NCI-H524 (cell line): Measurements from ENCODE around the gene DUSP14.

Experiments used
- DNase-seq, 2 experiments: peaks; one replicate each; lab custom pipeline; 2025; lab: John Stamatoyannopoulos, UW

Gene DUSP14

DNA sequence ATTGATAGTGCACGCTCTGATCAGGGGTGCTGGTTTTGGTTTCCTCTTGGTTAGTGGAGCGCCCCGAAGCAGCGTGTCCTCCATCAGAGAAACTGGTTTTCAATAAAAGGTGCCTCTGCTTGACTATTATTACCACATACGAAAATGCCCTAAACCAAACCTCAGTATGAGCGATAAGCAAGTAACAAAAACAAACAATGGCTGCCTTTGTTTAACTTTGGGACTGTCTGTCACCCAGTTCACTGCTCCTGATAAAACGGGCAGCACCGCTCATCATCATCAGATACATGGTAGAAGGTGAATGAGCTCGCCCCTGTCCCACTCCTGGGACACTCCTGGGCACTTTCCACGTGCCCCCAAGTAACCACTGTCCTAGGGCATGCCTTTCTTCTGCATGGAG lies 24.0 kb downstream of the DUSP14 start:
- DNase-seq = no peak

DNA sequence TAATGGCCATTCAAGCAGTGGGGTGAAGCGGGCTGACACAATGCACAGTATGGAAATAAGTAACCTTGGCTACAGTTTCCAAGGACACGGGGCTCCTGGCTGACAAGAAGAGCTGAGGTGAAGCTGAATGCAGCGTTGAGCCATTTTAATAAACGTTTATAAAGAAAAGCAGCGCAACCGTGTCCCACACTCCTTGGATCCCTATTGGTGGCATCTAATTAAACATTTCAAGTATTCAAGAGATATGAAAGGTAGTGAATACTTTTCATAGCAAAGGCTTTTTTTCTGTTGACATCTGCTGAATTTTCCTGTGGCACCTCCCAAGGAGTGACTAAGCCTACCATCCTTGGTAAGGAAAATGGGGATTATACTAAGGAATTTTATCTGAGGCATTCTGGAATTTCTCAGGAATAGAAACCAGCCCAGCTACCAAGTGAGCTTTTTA lies 26.5 kb downstream of the DUSP14 start:
- DNase-seq = no peak

DNA sequence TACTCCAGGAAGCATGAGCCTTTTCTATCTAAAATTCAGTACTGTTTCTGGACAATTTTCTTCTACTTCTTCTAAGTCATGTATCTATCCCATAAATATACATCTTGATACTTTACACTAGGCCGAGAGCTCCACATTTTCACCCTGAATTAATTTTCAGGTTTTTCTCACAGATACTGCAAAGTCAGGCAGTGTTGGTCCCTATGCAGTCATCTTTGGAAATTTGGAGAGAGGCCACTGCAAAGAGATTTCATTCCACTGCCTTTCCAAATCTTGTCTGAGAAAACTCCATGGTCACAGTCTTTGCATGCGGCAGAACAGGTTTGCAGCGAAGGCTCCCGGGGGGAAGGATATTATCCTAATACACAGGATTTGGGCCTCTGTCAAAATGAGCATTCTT lies 28.2 kb downstream of the DUSP14 start:
- no peak for DNase-seq

DNA sequence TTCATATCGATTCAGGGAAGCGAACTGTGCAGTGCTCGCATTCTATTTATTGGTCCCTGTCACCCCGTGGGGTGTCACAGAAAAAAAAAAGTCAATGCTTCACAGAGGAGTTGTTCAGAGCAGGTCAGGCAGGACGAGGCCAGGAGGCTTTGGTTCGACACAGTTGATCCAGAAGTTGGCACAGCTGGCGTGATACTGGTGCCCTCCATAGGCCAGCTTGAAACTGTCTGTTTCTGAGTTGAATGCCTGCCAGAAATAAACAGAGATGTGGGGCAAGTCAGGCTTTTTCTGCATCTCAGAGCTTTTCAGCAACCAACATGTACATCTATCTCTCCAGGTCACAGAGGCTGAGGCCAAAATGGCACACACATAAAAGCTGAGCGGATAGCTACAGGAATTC lies 29.1 kb downstream of the DUSP14 start:
- peak in 1 of 2 experiments; percentile 36 for DNase-seq

DNA sequence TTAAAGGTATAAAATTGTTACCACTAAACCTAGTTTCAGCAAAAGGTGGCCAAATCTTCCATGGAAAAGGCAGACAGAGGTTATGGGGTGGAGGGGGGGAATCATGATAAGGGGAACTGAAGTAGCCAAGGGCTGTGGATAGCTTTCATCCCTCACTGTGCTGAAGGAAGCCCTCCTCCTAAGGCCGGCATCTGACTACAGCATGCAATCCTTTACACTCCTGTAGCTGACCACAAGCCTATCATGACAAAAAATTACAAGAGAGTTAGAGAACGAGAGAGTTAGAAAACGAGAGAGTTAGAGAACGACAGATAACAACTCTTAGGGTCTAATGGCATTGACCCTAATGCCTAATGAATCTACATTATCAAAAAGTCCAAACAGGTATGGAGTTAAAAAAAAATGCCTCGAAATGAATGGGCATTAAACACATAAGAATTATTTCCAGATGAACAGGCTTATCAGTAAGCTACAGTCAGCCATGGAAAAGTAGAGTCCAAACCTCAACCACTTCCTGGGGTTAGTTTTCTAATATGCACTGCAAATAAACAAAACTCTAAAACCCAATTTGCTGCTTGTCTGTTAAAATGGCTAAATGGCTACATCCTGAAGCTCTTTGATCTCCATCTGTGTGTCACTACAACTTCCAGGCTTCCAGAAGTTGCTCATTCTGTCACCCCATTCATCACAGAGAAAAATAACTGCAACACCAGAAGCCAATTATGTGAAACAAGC lies 29.7 kb downstream of the DUSP14 start:
- DNase-seq = no peak

DNA sequence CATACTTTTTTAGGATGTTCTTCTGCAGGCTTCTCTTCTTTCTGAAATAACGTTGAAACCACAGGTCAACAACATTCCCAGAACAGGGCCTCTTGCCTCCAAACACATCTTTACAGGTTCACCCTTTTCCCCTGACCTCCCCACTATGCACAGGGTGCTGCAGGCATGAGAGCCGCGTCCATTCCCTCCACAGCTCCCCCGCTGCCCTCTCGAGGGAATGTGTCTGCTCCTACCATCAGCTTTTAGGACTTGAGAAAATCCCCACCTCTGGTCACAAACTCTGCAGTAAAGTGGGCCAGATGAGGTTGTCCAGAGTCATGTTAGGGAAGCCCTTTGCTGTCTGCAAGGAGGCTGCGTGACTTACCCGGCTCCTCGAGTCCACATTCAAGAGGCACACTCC lies 30.5 kb downstream of the DUSP14 start:
- no peak for DNase-seq

DNA sequence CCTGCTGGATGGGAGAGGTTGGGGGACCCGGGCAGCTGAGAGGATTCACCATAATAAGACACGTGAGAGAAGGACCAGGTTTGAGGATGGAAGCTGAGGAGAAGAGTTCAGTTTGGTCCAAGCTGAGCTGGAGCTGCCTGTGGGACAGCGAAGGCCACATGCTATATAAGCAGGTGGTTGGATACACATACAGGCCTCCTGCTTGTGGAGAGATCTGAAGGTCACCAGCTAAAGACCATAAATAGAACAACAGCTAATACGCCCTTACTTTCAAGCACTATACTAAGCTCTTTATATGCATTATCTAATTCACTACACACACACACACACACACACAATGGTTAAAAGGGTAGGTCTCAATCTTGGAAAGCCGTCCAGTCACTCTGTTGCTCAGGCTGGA lies 32.1 kb downstream of the DUSP14 start:
- no peak for DNase-seq

DNA sequence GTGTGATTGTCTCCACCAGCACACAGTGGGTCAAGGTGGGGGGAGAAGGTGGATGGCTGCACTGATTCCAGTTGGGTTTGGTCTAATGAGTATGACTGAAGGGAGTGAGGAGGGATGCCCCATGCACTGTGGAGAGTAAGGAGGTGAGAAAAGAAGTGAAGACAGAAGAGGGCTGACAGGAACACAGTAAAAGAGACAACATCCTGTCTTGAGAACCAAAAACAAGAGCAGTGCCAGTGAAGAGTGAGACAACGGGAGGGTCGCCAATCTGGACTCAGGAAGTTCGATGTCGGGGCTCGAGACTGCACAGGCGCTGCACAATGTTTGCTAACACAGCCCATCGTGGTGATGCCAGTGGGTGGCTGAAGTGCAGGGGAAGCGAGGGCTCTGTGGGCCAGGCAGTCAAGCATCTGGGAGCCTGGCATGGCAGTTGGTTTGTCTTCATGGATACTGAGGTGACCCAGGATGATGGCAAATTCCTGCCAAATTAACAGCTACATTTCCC lies 34.1 kb downstream of the DUSP14 start:
- no peak for DNase-seq

DNA sequence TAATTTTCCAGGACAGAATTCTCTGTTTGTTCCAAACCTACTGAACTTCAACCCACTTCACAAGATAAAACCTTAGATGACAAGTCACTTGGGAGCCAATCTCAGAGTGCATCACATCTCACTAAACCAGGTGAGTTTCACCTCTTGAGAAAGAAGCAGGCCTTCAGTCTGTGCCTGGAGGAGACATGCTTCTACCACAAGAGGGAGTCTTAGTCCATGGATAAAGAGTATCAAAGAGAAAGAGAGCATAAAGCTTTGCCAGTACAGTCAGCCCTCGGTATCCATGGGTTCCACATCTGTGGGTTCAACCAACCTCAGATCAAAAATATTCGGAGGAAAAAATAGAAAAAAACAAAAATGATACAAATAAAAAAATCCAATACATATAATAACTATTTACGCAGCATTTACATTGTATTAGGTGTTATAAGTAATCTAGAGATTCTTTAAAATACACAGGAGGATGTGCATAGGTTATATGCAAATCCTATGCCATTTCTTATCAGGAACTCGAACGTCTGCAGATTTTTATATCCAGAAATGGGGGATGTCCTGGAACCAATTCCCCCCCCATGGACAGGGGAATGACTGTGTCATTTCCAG lies 37.7 kb downstream of the DUSP14 start:
- DNase-seq = peak; percentile 42 to 74

DNA sequence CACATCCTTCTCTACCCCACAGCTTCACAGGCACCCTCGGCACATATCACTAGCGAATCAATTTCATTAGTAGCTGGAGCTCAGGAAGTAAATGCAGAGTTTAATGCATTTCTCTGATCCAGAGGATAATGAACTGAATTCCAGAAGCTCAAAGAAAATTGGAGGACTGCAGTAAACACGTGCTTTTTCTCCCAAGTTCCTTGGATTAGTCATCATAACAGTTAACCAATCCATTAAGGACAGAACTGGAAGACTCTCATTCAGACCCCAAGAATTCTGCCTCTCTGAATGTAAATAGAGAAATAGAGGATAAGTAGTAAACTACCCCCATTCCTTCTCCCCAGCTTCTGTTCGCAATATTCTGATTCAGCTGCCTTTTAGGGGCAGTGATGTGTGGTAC lies 40.7 kb downstream of the DUSP14 start:
- no peak for DNase-seq

DNA sequence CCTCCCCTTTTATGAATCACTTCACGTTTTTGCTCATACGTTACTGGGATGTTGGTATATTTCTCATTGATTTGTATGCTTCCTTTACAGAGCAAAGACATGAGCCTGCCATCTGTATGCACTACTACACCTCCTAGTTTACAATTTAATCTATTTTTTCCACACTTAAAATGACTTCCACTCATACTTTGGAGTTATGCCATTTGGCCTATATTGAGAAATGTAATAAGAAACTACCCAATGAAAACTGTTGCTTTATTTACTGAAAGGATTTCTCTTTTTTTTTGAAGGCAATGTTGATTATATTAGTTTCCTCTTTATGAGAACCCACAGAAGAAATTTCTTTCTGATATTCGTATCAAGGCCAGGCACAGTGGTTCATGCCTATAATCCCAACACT lies 43.1 kb downstream of the DUSP14 start:
- DNase-seq = no peak

DNA sequence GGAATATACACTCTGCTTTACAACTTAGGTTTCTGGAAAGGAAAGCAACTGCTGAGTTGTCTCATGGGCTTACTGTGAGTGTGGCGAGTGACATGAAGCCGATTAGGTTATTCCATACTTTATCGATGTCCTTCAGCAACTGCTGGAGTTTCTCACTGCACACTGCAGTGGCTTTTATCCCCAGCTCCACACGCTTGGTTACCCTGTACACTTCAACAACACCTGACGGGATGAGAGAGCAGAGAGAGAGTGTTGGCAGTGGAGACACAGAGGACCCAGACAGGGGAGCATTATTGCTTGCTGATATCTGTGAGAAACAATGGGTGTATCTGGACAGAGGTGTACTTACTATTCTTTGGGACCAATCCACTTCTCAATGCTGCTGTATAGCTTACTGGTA lies 46.2 kb downstream of the DUSP14 start:
- no peak for DNase-seq

DNA sequence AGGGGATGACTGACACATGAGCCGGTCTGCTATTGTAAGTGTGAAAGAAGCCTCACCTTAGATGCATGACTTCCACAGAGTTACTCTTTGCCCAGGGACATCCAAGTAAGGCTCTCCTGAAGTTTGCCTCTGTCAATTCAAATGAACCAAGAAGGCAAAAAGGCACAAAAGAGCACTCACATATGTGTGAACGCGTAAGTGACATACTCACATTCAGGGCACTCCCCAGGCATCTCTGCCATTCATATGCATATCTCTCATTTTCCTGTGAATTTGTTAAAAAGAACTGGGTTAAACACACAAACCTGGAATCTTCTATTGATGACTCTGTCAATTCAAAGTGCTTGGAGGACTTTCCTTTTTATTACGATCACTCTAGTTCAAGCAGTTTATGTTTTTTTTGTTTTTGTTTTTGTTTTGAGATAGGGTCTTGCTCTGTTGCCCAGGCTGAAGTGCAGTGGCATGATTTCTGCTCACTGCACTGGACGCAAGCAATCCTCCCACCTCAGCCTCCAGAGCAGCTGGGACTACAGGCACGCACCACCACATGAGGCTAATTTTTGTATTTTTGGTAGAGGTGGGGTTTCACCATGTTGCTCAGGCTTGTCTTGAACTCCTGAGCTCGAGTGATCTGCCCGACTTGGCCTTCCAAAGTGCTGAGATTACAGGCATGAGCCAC lies 49.4 kb downstream of the DUSP14 start:
- DNase-seq = no peak

DNA sequence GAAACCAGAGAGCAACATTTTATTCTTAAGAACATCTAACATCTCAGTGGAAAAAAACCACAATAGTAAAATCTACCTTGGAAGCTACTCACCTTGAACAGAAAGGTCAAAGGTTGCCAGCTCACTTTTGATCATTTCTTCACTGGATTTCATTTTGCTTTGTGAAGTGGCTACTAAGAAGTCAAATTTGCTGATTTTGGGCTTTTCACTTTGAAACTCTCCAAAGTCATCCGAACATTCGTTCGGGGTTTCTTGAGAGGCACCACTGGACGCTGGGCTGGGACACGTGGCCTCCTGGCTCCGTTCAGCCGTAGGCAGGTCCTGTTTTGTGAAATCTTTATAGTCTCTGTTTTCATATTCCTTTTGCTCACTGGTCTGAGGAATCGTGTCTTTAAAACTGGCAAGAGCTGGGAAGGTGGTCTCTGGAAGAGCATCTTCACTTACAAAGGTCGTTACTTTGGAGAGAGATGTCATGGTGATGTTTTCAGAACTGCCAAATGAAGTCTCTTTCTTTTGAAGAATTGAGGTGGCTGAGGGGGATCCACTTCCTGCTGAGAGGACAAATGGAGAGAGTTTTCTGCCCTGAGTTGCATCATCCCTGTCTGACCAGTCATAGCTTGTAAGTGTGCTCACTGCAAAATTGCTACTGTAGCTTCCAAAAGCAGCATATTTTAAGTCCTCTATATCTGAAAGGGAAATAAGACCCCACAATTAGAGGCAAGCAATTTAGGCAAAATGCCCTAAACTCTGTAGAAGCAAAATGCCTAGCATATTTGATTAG lies 52.4 kb downstream of the DUSP14 start:
- no peak for DNase-seq

DNA sequence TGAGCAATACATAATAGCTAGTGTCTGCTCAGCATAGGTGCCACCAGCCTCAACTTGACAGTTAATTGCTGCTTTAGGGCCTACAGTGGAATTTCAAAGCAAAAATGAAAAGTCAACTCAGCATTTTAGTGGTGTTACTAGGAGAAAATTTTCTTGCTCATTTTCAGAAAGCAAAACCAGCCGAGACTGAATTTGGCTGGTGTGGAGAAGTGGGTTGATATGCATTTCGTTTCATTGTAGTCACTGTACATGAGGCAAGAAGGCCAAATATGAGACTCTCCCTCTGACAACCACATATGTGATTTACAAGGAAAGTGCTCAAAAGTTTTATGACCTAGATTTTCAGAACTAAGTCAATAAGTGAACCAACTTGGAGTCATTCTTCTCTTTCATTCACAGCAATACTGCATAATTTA lies 54.0 kb downstream of the DUSP14 start:
- no peak for DNase-seq

DNA sequence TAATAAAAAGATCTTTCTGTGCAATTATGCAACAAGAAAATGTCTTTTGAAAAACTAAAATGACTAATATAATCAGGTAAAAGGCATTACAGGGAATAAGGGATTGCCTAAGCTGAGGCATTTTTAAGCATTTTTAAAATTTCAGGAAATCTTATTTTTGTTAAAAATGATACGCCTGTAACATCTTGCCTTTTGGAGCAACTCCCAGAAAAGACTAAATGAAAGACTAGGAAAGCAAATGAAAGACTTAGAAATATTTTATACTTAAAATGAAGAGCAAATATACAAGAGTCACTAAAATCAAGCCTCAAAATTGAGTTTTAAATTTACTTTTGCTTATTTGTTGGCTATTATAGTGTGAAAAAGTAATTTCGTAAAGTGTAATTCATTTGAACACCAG lies 55.8 kb downstream of the DUSP14 start:
- no peak for DNase-seq

DNA sequence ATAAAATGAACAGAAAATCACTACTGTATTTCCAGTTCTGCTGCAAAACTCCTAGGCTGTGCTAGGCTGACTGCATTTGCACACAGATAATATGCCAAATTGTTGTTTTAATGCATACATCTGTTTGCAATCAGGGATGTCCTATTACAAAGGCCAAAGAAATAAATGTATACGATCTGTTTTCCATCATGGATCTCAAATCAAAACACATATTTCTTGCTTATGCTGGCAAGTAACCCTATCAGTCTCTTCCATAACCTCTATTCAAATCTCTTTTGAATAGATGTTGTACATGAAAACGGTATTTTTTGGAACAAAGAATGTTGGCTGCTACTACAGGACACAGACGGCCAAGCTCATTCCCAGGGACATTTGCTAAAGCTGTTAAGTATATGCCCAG lies 56.6 kb downstream of the DUSP14 start:
- DNase-seq = no peak

DNA sequence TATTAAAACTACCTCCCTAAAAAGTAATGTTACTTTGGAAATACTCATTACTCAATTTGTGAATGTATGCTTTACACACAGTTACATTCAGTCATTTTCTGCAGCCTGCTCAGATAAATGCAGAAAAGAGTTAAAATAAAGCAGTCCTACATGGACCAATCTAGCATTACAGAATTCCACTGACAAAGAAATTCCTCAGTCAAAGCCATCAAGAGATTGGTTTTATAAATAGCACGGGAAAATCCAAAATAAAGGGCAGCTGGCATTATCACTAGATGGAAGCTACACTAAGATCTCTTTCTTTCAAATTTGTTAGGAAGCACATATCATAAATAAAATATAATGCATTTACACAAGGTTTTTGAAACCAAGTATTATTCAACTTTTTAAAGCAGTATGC lies 58.3 kb downstream of the DUSP14 start:
- no peak for DNase-seq

DNA sequence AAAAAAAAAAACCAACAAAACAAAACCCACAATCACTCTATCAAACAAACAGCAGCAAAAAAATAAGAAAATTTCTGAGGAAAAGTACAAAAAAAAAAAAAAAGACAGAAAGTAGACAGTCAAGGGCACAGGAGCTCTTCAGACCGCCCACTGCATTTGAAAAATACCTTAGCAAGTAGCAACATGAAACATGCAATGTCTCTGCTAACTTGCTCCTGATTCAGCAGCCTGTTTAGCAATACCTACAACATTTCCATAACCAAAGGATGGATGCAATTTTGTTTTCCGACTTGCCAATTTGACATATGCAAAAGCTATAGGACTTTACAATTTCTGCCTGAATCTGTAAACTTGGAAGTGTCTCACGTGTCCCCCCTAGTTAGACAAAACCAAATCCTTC lies 62.1 kb downstream of the DUSP14 start:
- DNase-seq = no peak

DNA sequence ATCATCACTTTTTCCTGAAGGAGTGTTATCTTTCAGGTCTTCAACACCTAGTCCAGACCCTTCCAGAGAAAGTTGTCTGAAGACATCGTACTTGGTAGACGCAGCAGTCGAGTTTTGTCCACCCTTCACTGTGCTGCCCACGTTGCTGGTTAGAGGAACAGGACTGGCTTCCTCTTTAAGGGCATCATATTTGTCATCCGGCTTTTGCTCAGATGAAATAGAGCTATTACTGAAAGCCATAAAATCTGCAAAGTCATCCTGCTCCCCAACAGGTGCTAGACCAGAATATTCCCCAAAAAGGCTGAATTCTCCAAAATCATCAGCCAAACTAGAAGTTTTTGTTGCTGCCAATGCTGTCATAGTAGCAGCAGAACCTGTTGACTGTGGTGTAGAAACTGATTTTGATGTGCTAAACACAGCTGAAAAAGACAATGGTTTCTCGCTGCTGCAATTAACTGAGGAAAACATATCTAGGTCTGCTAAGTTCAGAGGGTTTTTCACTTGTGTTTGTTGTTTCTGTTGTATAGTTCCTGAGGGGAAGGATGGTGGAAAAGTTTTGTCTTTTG lies 63.8 kb downstream of the DUSP14 start:
- no peak for DNase-seq

DNA sequence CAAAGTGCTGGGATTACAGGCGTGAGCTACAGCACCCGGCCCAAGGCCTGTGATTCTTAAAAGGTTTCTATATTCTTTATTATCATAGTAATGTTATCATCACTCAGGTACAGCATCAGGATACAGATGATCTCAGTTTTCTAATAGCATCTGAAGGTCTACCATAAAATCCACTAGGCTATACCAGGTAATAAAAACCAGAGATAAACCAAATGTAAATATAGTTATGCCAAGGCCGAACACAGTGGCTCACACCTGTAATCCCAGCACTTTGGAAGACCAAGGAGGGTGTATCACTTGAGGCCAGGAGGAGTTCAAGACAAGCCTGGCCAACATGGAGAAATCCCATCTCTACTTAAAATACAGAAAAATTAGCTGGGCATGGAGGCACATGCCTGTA lies 65.7 kb downstream of the DUSP14 start:
- no peak for DNase-seq

DNA sequence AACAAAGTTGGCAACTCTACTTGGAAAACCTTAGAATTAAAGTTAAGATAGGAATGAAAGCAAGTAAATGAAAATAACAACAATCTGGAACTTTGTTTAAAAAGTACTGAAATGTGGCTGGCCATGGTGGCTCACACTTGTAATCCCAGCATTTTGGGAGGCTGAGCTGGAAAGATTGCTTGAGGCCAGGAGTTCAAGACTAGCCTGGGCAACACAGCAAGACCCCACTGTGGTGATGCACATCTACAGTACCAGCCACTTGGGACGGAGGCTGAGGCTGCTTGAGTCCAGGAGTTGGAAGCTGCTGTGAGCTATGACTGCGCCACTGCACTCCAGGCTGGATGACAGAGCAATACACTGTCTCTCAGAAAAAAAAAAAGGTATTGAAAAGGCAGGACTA lies 67.8 kb downstream of the DUSP14 start:
- DNase-seq = no peak
